HepG2 (cell line): ENCODE data around the gene GMEB2. TPM values are rescaled to one million over a fixed set of nuclear protein-coding genes. Genes with fewer than 3 reads are reported as not detected.

Experiments used
- ATF2 ChIP-seq: sonication (generic); formaldehyde crosslinking; IDR thresholded peaks from 2 replicates; pipeline ENCODE4 v1.4.0; 2020; ENCODE audit warnings: missing genetic modification reagents
- KLF12 ChIP-seq: sonication (generic); formaldehyde crosslinking; IDR thresholded peaks from 2 replicates; pipeline ENCODE4 v1.4.0; 2020; ENCODE audit warnings: missing genetic modification reagents, borderline replicate concordance
- SCMH1 ChIP-seq: sonication (generic); formaldehyde crosslinking; IDR thresholded peaks from 2 replicates; pipeline ENCODE4 v1.9.0; 2021; ENCODE audit warnings: missing genetic modification reagents, mild to moderate bottlenecking, borderline replicate concordance
- TEF ChIP-seq: sonication (generic); formaldehyde crosslinking; IDR thresholded peaks from 2 replicates; pipeline ENCODE4 v1.5.0; 2020; ENCODE audit warnings: missing genetic modification reagents
- ZNF574 ChIP-seq: sonication (generic); formaldehyde crosslinking; IDR thresholded peaks from 2 replicates; pipeline ENCODE4 v1.4.0; 2020; ENCODE audit warnings: missing genetic modification reagents
- ZNF724P ChIP-seq: sonication (generic); formaldehyde crosslinking; IDR thresholded peaks from 2 replicates; pipeline ENCODE4 v1.8.0; 2022; ENCODE audit warnings: missing genetic modification reagents, borderline replicate concordance
- ZSCAN22 ChIP-seq: sonication (generic); formaldehyde crosslinking; IDR thresholded peaks from 2 replicates; pipeline ENCODE4 v1.4.0; 2020; ENCODE audit warnings: mild to moderate bottlenecking, missing genetic modification reagents
- polyA plus RNA-seq, 8 experiments: library from polyadenylated mRNA; depleted of rRNA in 3 of 8; stranded (reverse) in 7 of 8; unstranded in 1 of 8; fragments of >200 nt; fragmentation: Illumina TruSeq in 4 of 8; extraction: Trizol in 4 of 8; gene quantifications; 2 replicates each; pipeline versions ENCODE4 v1.2.1 to v1.2.3, GENCODE V29; 2011 to 2016; ENCODE audit warnings: low read depth in 4 of 8, missing spikeins in 1 of 8, mixed read lengths in 1 of 8; ENCODE audit not compliant: insufficient read depth in 1 of 8
- total RNA-seq, 5 experiments: library from RNA; depleted of rRNA; stranded (reverse); fragments of >200 nt; fragmentation: Illumina TruSeq; extraction: Trizol; gene quantifications; 2 replicates each; pipeline ENCODE4 v1.2.3, GENCODE V29; 2016; ENCODE audit warnings: low read depth in 1 of 5
- TF ChIP-seq, protein P1 (sequence below): sonication (generic); formaldehyde crosslinking; IDR thresholded peaks from 2 replicates; pipeline ENCODE4 v1.8.0; 2023; ENCODE audit warnings: mild to moderate bottlenecking, missing genetic modification reagents
- TF ChIP-seq, protein P2 (sequence below): sonication (generic); formaldehyde crosslinking; conservative IDR thresholded peaks from 2 replicates; pipeline ENCODE4 v1.5.0; 2020; ENCODE audit warnings: missing genetic modification reagents
- TF ChIP-seq, protein P3 (sequence below), 2 experiments: fragments of 450-650 bp in 1 of 2; sonication (generic) in 1 of 2; formaldehyde crosslinking in 1 of 2; IDR thresholded peaks; 2 replicates each; pipeline versions ENCODE4 v1.6.1 to v1.8.0; 2016 to 2022; ENCODE audit warnings: antibody characterized with exemption in 1 of 2, mild to moderate bottlenecking in 1 of 2, missing genetic modification reagents in 1 of 2

The GMEB2 gene
- total and polyA plus RNA-seq, 2 of the 13 experiments (the other 11 are each of a cell fraction or from before 2014, with no cell fraction given), result 10.6 to 12.4 TPM

DNA sequence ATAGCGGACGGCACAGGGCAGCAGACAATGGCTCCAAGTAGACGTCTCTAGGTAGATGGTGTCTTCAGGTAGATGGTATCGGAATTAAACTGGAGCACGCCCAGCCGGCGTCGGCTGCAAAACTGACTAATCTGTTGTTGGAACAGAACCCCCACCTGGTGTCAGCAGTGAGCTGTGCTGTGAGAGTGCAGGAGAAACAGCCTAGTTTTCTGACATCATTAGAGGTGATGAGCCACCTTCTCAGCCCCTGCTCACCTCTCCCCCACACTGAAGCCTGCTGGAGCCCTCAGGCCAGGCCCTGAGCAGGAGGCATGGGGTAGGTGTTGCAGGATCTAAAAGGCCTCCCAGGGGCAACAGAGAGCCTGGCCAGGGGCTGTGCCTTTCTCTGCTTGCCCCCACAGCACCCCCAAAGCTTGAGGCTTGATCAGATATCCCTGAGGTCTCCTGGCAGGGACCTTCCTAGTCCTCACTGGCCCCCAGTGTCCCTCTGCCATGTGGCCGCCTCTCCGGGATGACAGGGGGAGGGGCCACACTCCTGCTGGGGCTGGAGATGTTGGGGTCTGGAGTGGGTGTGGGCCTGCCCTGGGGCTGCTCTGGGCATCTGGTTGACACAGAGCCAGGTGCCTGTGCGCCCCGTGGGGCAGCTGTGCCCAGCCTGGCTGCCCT, 46.0 kb downstream of the GMEB2 start (continued):
- peak; percentile 54 for TF ChIP-seq ATF2 (CRISPR knock-in tag)
- 0 out of 2 replicates have a peak, but pooled peaks have one; percentile 63 for TF ChIP-seq ZNF724P
- TF ChIP-seq, protein P1, sequence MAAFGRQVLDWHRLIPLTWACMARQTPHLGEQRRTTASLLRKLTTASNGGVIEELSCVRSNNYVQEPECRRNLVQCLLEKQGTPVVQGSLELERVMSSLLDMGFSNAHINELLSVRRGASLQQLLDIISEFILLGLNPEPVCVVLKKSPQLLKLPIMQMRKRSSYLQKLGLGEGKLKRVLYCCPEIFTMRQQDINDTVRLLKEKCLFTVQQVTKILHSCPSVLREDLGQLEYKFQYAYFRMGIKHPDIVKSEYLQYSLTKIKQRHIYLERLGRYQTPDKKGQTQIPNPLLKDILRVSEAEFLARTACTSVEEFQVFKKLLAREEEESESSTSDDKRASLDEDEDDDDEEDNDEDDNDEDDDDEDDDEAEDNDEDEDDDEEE (CRISPR knock-in tag), result 0 out of 2 replicates have a peak, but pooled peaks have one; percentile 47
- no peak for TF ChIP-seq ZSCAN22 (CRISPR knock-in tag)
- TF ChIP-seq SCMH1 (CRISPR knock-in tag), result no peak
- peak; percentile 39; the same call in 1 of the 2 replicates for TF ChIP-seq ZNF574
- TF ChIP-seq, protein P2, sequence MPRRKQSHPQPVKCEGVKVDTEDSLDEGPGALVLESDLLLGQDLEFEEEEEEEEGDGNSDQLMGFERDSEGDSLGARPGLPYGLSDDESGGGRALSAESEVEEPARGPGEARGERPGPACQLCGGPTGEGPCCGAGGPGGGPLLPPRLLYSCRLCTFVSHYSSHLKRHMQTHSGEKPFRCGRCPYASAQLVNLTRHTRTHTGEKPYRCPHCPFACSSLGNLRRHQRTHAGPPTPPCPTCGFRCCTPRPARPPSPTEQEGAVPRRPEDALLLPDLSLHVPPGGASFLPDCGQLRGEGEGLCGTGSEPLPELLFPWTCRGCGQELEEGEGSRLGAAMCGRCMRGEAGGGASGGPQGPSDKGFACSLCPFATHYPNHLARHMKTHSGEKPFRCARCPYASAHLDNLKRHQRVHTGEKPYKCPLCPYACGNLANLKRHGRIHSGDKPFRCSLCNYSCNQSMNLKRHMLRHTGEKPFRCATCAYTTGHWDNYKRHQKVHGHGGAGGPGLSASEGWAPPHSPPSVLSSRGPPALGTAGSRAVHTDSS, result no peak
- no peak for TF ChIP-seq TEF (CRISPR knock-in tag)
- TF ChIP-seq, protein P3, sequence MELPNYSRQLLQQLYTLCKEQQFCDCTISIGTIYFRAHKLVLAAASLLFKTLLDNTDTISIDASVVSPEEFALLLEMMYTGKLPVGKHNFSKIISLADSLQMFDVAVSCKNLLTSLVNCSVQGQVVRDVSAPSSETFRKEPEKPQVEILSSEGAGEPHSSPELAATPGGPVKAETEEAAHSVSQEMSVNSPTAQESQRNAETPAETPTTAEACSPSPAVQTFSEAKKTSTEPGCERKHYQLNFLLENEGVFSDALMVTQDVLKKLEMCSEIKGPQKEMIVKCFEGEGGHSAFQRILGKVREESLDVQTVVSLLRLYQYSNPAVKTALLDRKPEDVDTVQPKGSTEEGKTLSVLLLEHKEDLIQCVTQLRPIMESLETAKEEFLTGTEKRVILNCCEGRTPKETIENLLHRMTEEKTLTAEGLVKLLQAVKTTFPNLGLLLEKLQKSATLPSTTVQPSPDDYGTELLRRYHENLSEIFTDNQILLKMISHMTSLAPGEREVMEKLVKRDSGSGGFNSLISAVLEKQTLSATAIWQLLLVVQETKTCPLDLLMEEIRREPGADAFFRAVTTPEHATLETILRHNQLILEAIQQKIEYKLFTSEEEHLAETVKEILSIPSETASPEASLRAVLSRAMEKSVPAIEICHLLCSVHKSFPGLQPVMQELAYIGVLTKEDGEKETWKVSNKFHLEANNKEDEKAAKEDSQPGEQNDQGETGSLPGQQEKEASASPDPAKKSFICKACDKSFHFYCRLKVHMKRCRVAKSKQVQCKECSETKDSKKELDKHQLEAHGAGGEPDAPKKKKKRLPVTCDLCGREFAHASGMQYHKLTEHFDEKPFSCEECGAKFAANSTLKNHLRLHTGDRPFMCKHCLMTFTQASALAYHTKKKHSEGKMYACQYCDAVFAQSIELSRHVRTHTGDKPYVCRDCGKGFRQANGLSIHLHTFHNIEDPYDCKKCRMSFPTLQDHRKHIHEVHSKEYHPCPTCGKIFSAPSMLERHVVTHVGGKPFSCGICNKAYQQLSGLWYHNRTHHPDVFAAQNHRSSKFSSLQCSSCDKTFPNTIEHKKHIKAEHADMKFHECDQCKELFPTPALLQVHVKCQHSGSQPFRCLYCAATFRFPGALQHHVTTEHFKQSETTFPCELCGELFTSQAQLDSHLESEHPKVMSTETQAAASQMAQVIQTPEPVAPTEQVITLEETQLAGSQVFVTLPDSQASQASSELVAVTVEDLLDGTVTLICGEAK (IDR thresholded peaks at IDR 0.05), result no peak
- TF ChIP-seq, protein P3 (CRISPR knock-in tag; IDR thresholded peaks at IDR 0.05), result no peak
- TF ChIP-seq KLF12, result no peak
